Mammary epithelial cell (primary cell): ENCODE results near the gene EXOC2.

Source experiments
- CTCF ChIP-seq, 2 donors: IDR thresholded peaks in 1 of 2; conservative IDR thresholded peaks in 1 of 2; 2 replicates each; pipeline ENCODE4 v1.5.1; 2011 to 2012; ENCODE audit warnings: inconsistent platforms in 2 of 2, low read length in 2 of 2, mild to moderate bottlenecking in 2 of 2, control low read depth in 1 of 2, low read depth in 1 of 2; ENCODE audit not compliant: insufficient read depth in 1 of 2; ENCODE audit errors: extremely low read depth in 1 of 2
- EZH2 ChIP-seq: IDR thresholded peaks from 2 replicates; pipeline ENCODE4 v1.6.1; 2012; ENCODE audit warnings: low read length, inconsistent platforms, borderline replicate concordance

- TF ChIP-seq EZH2 (no peak), CTCF (conservative IDR thresholded peaks at IDR 0.05 in 1 of 2, IDR thresholded peaks at IDR 0.05 in 1 of 2; ENCODE audit: extremely low read depth in 1 of 2, insufficient read depth in 1 of 2, low read depth in 1 of 2, low read length in 2 of 2) (no peak)
Measured at GRCh38 chr6:692356-692851, 535 bp downstream of the EXOC2 start.
